Neuronal stem cell (in vitro differentiated cells): Measurements from ENCODE around the gene C7orf25.

ENCODE experiments used
- DNase-seq: peaks from one replicate; pipeline ENCODE4 v3.0.0-alpha.2; 2013; ENCODE audit warnings: low spot score
- H2AFZ ChIP-seq: one replicate; pipeline ENCODE4 v1.6.1; 2013; ENCODE audit warnings: mild to moderate bottlenecking, low read length, inconsistent platforms
- H2AK5ac ChIP-seq: 2 replicates; pipeline ENCODE4 v1.6.1; 2013; ENCODE audit warnings: low read depth, mild to moderate bottlenecking, inconsistent platforms, low read length, moderate library complexity, mixed read lengths
- H2BK120ac ChIP-seq: 2 replicates; pipeline ENCODE4 v1.6.1; 2013; ENCODE audit warnings: low read depth, mild to moderate bottlenecking, inconsistent platforms, low read length, moderate library complexity, mixed read lengths
- H2BK12ac ChIP-seq: one replicate; pipeline ENCODE4 v1.6.1; 2013; ENCODE audit warnings: low read length, inconsistent platforms
- H2BK15ac ChIP-seq: 2 replicates; pipeline ENCODE4 v1.6.1; 2013; ENCODE audit warnings: mild to moderate bottlenecking, low read length, inconsistent platforms, mixed read lengths
- H2BK5ac ChIP-seq: one replicate; pipeline ENCODE4 v1.6.1; 2013; ENCODE audit warnings: inconsistent platforms, mild to moderate bottlenecking, low read length, moderate library complexity
- H3K14ac ChIP-seq: one replicate; pipeline ENCODE4 v1.6.1; 2013; ENCODE audit warnings: low read length, inconsistent platforms
- H3K18ac ChIP-seq: 2 replicates; pipeline ENCODE4 v1.6.1; 2013; ENCODE audit warnings: low read length, inconsistent platforms
- H3K23ac ChIP-seq: 2 replicates; pipeline ENCODE4 v1.6.1; 2013; ENCODE audit warnings: low read depth, mild to moderate bottlenecking, mixed read lengths, low read length, inconsistent platforms; ENCODE audit not compliant: poor library complexity
- H3K27ac ChIP-seq: replicated peaks from 3 replicates; pipeline ENCODE4 v1.5.1; 2013; ENCODE audit warnings: low read length, inconsistent platforms
- H3K27me3 ChIP-seq, 3 experiments: 2 replicates each; pipeline ENCODE4 v1.6.1; 2013; ENCODE audit warnings: low read length in 3 of 3, mild to moderate bottlenecking in 2 of 3, inconsistent platforms in 1 of 3, low read depth in 1 of 3, mixed read lengths in 1 of 3, moderate library complexity in 1 of 3; ENCODE audit not compliant: control insufficient read depth in 3 of 3, insufficient read depth in 3 of 3
- H3K36me3 ChIP-seq, 2 donors: replicated peaks in 1 of 2; 2 replicates each; pipeline ENCODE4 v1.6.1; 2013; ENCODE audit warnings: low read length in 2 of 2; ENCODE audit not compliant: control insufficient read depth in 2 of 2, insufficient read depth in 2 of 2
- H3K4ac ChIP-seq: 2 replicates; pipeline ENCODE4 v1.6.1; 2013; ENCODE audit warnings: inconsistent platforms, mild to moderate bottlenecking, low read length, moderate library complexity
- H3K4me1 ChIP-seq, 2 donors: 1 replicate in 1 of 2; 2 replicates in 1 of 2; pipeline ENCODE4 v1.6.1; 2013; ENCODE audit warnings: low read length in 2 of 2, low read depth in 1 of 2; ENCODE audit not compliant: control insufficient read depth in 2 of 2, insufficient read depth in 1 of 2
- H3K4me2 ChIP-seq: one replicate; pipeline ENCODE4 v1.6.1; 2013; ENCODE audit warnings: mild to moderate bottlenecking, low read length, inconsistent platforms; ENCODE audit not compliant: insufficient read depth, poor library complexity, severe bottlenecking
- H3K4me3 ChIP-seq, 2 donors: 2 replicates each; pipeline ENCODE4 v1.5.1; 2013; ENCODE audit warnings: low read length in 2 of 2, mild to moderate bottlenecking in 2 of 2, inconsistent platforms in 1 of 2, moderate library complexity in 1 of 2
- H3K79me1 ChIP-seq: one replicate; pipeline ENCODE4 v1.6.1; 2013; ENCODE audit warnings: low read depth, mild to moderate bottlenecking, inconsistent platforms, low read length, moderate library complexity
- H3K9ac ChIP-seq: one replicate; pipeline ENCODE4 v1.6.1; 2013; ENCODE audit warnings: mild to moderate bottlenecking, low read depth, low read length, inconsistent platforms; ENCODE audit not compliant: poor library complexity
- H3K9me3 ChIP-seq, 2 donors: replicated peaks in 1 of 2; 2 replicates each; pipeline versions ENCODE3 to v1.6.1; 2013; ENCODE audit warnings: low read length in 2 of 2, mild to moderate bottlenecking in 2 of 2, inconsistent platforms in 1 of 2, low read depth in 1 of 2, mixed read lengths in 1 of 2, moderate library complexity in 1 of 2; ENCODE audit not compliant: control insufficient read depth in 2 of 2, insufficient read depth in 1 of 2
- H4K8ac ChIP-seq: one replicate; pipeline ENCODE4 v1.6.1; 2013; ENCODE audit warnings: low read depth, mild to moderate bottlenecking, inconsistent platforms, low read length, moderate library complexity
- H4K91ac ChIP-seq: one replicate; pipeline ENCODE4 v1.6.1; 2013; ENCODE audit warnings: low read length, low read depth, mild to moderate bottlenecking, inconsistent platforms; ENCODE audit not compliant: poor library complexity
- WGBS, 2 donors: extraction: QIAGEN DNeasy Blood & Tissue Kit; methylation state at CpG; one replicate each; pipeline ENCODE4 v1.1.7; 2013; ENCODE audit warnings: missing lambda C conversion rate in 2 of 2, mixed read lengths in 1 of 2; ENCODE audit not compliant: insufficient read length in 2 of 2, insufficient replicate concordance in 1 of 2; ENCODE audit errors: extremely low coverage in 2 of 2; 5-methylcytosine and 5-hydroxymethylcytosine counted together

C7orf25 gene

GRCh38 chr7:42868480-42868879, 43.4 kb downstream of the C7orf25 start:
- Histone ChIP-seq H3K36me3 (no peaks in the 10 kb centered on the region), H3K18ac (no peak overlapping the region), H4K8ac (no peak overlapping the region), H3K9ac (no peak overlapping the region), H2AK5ac (no peak overlapping the region), H2BK15ac (no peak overlapping the region), H2BK5ac (no peak overlapping the region), H3K27me3 (no peaks in the 10 kb centered on the region), H3K9me3 (no peaks in the 10 kb centered on the region), H3K4ac (no peak overlapping the region), H3K23ac (no peak overlapping the region), H2BK12ac (no peak overlapping the region), H2AFZ (no peak overlapping the region), H3K4me2 (no peak overlapping the region), H3K14ac (no peak overlapping the region), H3K79me1 (no peaks in the 10 kb centered on the region), H4K91ac (no peak overlapping the region), H3K4me1 (no peaks in the 10 kb centered on the region), H2BK120ac (no peak overlapping the region), H3K27ac (no peak overlapping the region), H3K4me3 (no peak overlapping the region)
- no peak for DNase-seq
- WGBS, 2 donors, result no CpG with 5 or more reads among the region's 1 CpG
